K562 (cell line): Measurements from ENCODE around the gene PRR29. TPM values are rescaled to one million over a fixed set of nuclear protein-coding genes. Genes with fewer than 3 reads are reported as not detected.

Experiments
- ATF7 ChIP-seq: fragments of 450-650 bp; IDR thresholded peaks from 2 replicates; pipeline ENCODE4 v1.7.1; 2014; ENCODE audit warnings: mild to moderate bottlenecking, moderate library complexity
- CEBPB ChIP-seq: fragments of 450-650 bp; IDR thresholded peaks from 2 replicates; pipeline ENCODE4 v1.6.1; 2016; ENCODE audit warnings: missing genetic modification characterization, missing compliant biosample characterization
- CREM ChIP-seq: IDR thresholded peaks from 2 replicates; pipeline ENCODE4 v1.6.1; 2014; ENCODE audit warnings: antibody characterized with exemption, low read depth
- EP400 ChIP-seq: fragments of 450-650 bp; IDR thresholded peaks from 2 replicates; pipeline ENCODE4 v1.6.1; 2017; ENCODE audit warnings: antibody characterized with exemption, mild to moderate bottlenecking, moderate library complexity
- IRF2 ChIP-seq: sonication (generic); formaldehyde crosslinking; IDR thresholded peaks from 2 replicates; pipeline ENCODE4 v1.8.1; 2022; ENCODE audit warnings: mild to moderate bottlenecking, missing genetic modification reagents
- KLF16 ChIP-seq: IDR thresholded peaks from 2 replicates; pipeline ENCODE4 v1.6.1; 2016; ENCODE audit warnings: antibody characterized with exemption
- NR2C1 ChIP-seq, 2 experiments: fragments of 450-650 bp; IDR thresholded peaks; 2 replicates each; pipeline ENCODE4 v1.6.1; 2017; ENCODE audit warnings: mild to moderate bottlenecking in 2 of 2, antibody characterized with exemption in 1 of 2, inconsistent platforms in 1 of 2, missing compliant biosample characterization in 1 of 2, missing genetic modification characterization in 1 of 2
- SUPT5H ChIP-seq: fragments of 450-650 bp; IDR thresholded peaks from 2 replicates; pipeline ENCODE4 v1.6.1; 2016
- TAF7 ChIP-seq: fragments of 450-650 bp; IDR thresholded peaks from 2 replicates; pipeline ENCODE4 v1.6.1; 2016; ENCODE audit warnings: missing genetic modification characterization, missing compliant biosample characterization
- ZNF12 ChIP-seq: sonication (generic); formaldehyde crosslinking; IDR thresholded peaks from 2 replicates; pipeline ENCODE4 v1.4.0; 2020; ENCODE audit warnings: mild to moderate bottlenecking, missing genetic modification reagents
- ZNF766 ChIP-seq: fragments of 200-800 bp; sonication (Bioruptor generic); conservative IDR thresholded peaks from 2 replicates; pipeline ENCODE4 v1.6.1; 2016; ENCODE audit warnings: missing genetic modification characterization, missing compliant biosample characterization
- ZSCAN32 ChIP-seq: fragments of 450-650 bp; formaldehyde crosslinking; IDR thresholded peaks from 2 replicates; pipeline ENCODE4 v1.4.0; 2020; ENCODE audit warnings: mild to moderate bottlenecking, moderate library complexity
- polyA plus RNA-seq, 8 experiments: library from polyadenylated mRNA; depleted of rRNA in 4 of 8; stranded (reverse) in 5 of 8; unstranded in 3 of 8; fragments of >200 nt; fragmentation: Nextera tagmentation in 2 of 8; fragmentation: Illumina TruSeq in 1 of 8; extraction: Ambion mirVana in 2 of 8; extraction: Trizol in 1 of 8; gene quantifications; 2 replicates each; pipeline versions ENCODE4 v1.2.1 to v1.2.3, GENCODE V29; 2011 to 2014; ENCODE audit warnings: inconsistent platforms in 1 of 8, missing spikeins in 1 of 8
- total RNA-seq, 7 experiments: library from RNA; depleted of rRNA in 6 of 7; stranded (reverse); fragments of >200 nt in 6 of 7; fragmentation: Illumina TruSeq in 2 of 7; extraction: Trizol in 2 of 7; gene quantifications; 2 replicates each; pipeline versions ENCODE4 v1.2.1 to v1.2.3, GENCODE V29; 2011 to 2021; ENCODE audit warnings: low replicate concordance in 1 of 7
- TF ChIP-seq, protein P1 (sequence below): sonication (generic); formaldehyde crosslinking; IDR thresholded peaks from 2 replicates; pipeline ENCODE4 v1.9.0; 2022; ENCODE audit warnings: mild to moderate bottlenecking, missing genetic modification reagents
- TF ChIP-seq, protein P2 (sequence below), 2 experiments: IDR thresholded peaks; 2 replicates each; pipeline ENCODE4 v1.6.1; 2012; ENCODE audit warnings: improper control_type of control experiment in 2 of 2, low read depth in 2 of 2, low read length in 2 of 2, borderline replicate concordance in 1 of 2
- TF ChIP-seq, protein P3 (sequence below): sonication (generic); formaldehyde crosslinking; IDR thresholded peaks from 2 replicates; pipeline ENCODE4 v1.8.0; 2023; ENCODE audit warnings: mild to moderate bottlenecking, missing genetic modification reagents
- TF ChIP-seq, protein P4 (sequence below): fragments of 450-650 bp; IDR thresholded peaks from 2 replicates; pipeline ENCODE4 v1.6.1; 2018; ENCODE audit warnings: mild to moderate bottlenecking, low read depth; ENCODE audit not compliant: partially characterized antibody
- TF ChIP-seq, protein P5 (sequence below): fragments of 450-650 bp; IDR thresholded peaks from 2 replicates; pipeline ENCODE4 v1.6.1; 2016
- TF ChIP-seq, protein P6 (sequence below): sonication (generic); formaldehyde crosslinking; IDR thresholded peaks from 2 replicates; pipeline ENCODE4 v1.8.1; 2022; ENCODE audit warnings: missing genetic modification reagents

PRR29 gene
- total and polyA plus RNA-seq, 9 of the 15 experiments (the other 6 are each of a cell fraction or from before 2014, with no cell fraction given) = 0.08 to 0.58 (median 0.15) TPM; not detected in 5

DNA sequence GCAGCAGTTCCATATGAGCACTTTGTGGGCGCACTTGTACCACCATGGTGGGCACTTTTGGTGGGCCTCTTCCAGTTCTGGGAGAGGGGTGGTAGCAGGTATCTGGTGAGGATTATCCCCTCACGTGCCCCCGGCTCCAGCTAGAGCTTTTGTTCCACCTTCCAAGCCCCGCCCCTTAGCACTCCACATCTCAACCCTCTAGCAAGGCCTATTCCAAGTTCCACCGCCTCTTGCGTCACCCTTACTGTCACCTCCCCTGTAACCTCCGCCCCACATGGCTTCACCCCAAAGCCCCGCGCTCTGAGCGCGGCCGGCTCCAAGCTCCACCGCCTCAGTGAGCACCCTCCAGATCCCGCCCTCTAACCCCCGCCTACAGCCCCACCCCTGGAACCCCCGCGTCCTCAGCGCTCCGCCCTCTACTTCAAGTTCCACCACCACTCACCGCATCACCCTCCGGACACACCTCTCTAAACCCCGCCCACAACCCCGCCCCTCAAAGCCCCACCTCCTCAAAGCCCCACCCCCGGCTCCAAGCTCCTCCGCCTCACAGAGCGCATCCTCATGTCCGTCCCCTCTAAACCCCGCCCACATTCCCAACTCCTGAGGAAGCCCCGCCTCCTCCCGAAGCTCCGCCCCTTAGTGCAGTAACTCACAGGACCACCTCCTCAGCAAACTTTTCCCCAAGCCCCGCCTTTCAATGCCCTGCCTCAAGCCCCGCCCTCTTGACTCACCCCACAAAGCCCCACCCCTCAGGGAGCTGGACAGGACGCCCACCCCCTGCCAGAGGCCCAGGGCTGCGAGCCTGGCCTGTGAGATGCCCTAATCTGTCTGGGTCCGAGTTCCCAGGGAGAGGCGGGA is 36.6 kb upstream of the PRR29 start (continued):
- TF ChIP-seq, protein P1, sequence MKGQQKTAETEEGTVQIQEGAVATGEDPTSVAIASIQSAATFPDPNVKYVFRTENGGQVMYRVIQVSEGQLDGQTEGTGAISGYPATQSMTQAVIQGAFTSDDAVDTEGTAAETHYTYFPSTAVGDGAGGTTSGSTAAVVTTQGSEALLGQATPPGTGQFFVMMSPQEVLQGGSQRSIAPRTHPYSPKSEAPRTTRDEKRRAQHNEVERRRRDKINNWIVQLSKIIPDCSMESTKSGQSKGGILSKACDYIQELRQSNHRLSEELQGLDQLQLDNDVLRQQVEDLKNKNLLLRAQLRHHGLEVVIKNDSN (CRISPR knock-in tag) = 0 out of 2 replicates have a peak, but pooled peaks have one; percentile 46
- TF ChIP-seq, protein P2, sequence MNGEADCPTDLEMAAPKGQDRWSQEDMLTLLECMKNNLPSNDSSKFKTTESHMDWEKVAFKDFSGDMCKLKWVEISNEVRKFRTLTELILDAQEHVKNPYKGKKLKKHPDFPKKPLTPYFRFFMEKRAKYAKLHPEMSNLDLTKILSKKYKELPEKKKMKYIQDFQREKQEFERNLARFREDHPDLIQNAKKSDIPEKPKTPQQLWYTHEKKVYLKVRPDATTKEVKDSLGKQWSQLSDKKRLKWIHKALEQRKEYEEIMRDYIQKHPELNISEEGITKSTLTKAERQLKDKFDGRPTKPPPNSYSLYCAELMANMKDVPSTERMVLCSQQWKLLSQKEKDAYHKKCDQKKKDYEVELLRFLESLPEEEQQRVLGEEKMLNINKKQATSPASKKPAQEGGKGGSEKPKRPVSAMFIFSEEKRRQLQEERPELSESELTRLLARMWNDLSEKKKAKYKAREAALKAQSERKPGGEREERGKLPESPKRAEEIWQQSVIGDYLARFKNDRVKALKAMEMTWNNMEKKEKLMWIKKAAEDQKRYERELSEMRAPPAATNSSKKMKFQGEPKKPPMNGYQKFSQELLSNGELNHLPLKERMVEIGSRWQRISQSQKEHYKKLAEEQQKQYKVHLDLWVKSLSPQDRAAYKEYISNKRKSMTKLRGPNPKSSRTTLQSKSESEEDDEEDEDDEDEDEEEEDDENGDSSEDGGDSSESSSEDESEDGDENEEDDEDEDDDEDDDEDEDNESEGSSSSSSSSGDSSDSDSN (IDR thresholded peaks at IDR 0.05; ENCODE audit: borderline replicate concordance in 1 of 2, low read depth in 2 of 2, low read length in 2 of 2) = 0 out of 4 replicates have a peak, but pooled peaks have one; percentile 43 to 51
- no peak for TF ChIP-seq TAF7
- 0 out of 2 replicates have a peak, but pooled peaks have one; percentile 3 for TF ChIP-seq CREM
- no peak for TF ChIP-seq ZNF12 (CRISPR knock-in tag)
- TF ChIP-seq, protein P3, sequence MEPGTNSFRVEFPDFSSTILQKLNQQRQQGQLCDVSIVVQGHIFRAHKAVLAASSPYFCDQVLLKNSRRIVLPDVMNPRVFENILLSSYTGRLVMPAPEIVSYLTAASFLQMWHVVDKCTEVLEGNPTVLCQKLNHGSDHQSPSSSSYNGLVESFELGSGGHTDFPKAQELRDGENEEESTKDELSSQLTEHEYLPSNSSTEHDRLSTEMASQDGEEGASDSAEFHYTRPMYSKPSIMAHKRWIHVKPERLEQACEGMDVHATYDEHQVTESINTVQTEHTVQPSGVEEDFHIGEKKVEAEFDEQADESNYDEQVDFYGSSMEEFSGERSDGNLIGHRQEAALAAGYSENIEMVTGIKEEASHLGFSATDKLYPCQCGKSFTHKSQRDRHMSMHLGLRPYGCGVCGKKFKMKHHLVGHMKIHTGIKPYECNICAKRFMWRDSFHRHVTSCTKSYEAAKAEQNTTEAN (CRISPR knock-in tag) = no peak
- 0 out of 2 replicates have a peak, but pooled peaks have one; percentile 38 for TF ChIP-seq ZSCAN32 (CRISPR knock-in tag)
- peak; percentile 82 for TF ChIP-seq CEBPB
- TF ChIP-seq KLF16 = no peak
- TF ChIP-seq NR2C1 (IDR thresholded peaks at IDR 0.05) = no peak
- TF ChIP-seq NR2C1 (tag; IDR thresholded peaks at IDR 0.05) = 0 out of 2 replicates have a peak, but pooled peaks have one; percentile 29
- TF ChIP-seq, protein P4, sequence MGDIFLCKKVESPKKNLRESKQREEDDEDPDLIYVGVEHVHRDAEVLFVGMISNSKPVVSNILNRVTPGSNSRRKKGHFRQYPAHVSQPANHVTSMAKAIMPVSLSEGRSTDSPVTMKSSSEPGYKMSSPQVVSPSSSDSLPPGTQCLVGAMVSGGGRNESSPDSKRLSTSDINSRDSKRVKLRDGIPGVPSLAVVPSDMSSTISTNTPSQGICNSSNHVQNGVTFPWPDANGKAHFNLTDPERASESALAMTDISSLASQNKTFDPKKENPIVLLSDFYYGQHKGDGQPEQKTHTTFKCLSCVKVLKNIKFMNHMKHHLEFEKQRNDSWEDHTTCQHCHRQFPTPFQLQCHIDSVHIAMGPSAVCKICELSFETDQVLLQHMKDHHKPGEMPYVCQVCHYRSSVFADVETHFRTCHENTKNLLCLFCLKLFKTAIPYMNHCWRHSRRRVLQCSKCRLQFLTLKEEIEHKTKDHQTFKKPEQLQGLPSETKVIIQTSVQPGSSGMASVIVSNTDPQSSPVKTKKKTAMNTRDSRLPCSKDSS = no peak
- no peak for TF ChIP-seq IRF2 (CRISPR knock-in tag)
- TF ChIP-seq, protein P5, sequence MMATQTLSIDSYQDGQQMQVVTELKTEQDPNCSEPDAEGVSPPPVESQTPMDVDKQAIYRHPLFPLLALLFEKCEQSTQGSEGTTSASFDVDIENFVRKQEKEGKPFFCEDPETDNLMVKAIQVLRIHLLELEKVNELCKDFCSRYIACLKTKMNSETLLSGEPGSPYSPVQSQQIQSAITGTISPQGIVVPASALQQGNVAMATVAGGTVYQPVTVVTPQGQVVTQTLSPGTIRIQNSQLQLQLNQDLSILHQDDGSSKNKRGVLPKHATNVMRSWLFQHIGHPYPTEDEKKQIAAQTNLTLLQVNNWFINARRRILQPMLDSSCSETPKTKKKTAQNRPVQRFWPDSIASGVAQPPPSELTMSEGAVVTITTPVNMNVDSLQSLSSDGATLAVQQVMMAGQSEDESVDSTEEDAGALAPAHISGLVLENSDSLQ = peak; percentile 58; the same call in 1 of the 2 replicates
- TF ChIP-seq ATF7 = peak; percentile 88
- TF ChIP-seq EP400 = peak; percentile 74
- TF ChIP-seq, protein P6, sequence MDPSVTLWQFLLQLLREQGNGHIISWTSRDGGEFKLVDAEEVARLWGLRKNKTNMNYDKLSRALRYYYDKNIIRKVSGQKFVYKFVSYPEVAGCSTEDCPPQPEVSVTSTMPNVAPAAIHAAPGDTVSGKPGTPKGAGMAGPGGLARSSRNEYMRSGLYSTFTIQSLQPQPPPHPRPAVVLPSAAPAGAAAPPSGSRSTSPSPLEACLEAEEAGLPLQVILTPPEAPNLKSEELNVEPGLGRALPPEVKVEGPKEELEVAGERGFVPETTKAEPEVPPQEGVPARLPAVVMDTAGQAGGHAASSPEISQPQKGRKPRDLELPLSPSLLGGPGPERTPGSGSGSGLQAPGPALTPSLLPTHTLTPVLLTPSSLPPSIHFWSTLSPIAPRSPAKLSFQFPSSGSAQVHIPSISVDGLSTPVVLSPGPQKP = no peak
- no peak for TF ChIP-seq ZNF766
- TF ChIP-seq SUPT5H = no peak
